ENCODE data around the gene OR7C2.

The OR7C2 gene

DNA sequence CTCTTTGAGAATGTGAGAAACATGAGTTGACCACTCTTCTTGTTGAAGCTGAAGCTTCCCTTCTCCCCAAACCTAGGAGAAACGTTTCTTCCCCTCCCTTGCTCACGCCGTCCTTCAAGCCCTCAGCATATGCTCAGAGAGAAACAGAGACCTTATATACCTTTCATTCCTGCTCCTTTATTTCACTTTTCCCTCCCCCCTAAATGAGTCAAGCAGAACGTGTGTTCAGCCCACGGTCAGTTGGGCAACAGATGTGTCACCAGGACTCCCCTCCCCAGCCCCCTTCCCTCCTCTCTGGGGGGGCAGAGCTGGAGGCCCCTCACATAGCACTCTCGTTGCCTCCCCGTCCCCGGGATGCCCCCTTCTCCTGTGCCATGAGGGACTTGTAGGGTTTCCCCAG lies 8.6 kb downstream of the OR7C2 start:
- no peaks in the 10 kb centered on the region for H4K20me1 ChIP-seq (ENCODE audit: insufficient read depth, low read length)
- no peaks in the 10 kb centered on the region for H3K9me3 ChIP-seq (ENCODE audit: low read length)
- TF ChIP-seq EZH2 (IDR thresholded peaks at IDR 0.05; ENCODE audit: borderline replicate concordance, low read length): no peak
- TF ChIP-seq, protein P1, sequence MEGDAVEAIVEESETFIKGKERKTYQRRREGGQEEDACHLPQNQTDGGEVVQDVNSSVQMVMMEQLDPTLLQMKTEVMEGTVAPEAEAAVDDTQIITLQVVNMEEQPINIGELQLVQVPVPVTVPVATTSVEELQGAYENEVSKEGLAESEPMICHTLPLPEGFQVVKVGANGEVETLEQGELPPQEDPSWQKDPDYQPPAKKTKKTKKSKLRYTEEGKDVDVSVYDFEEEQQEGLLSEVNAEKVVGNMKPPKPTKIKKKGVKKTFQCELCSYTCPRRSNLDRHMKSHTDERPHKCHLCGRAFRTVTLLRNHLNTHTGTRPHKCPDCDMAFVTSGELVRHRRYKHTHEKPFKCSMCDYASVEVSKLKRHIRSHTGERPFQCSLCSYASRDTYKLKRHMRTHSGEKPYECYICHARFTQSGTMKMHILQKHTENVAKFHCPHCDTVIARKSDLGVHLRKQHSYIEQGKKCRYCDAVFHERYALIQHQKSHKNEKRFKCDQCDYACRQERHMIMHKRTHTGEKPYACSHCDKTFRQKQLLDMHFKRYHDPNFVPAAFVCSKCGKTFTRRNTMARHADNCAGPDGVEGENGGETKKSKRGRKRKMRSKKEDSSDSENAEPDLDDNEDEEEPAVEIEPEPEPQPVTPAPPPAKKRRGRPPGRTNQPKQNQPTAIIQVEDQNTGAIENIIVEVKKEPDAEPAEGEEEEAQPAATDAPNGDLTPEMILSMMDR (IDR thresholded peaks at IDR 0.05; ENCODE audit: low read length): no peak
- H3K27me3 ChIP-seq (ENCODE audit: insufficient read depth, low read length): no peaks in the 10 kb centered on the region; the same call in 1 of the 2 replicates
- H3K4me2 ChIP-seq (ENCODE audit: low read length): no peak overlapping the region
- no peaks in the 10 kb centered on the region for H3F3A ChIP-seq (ENCODE audit: insufficient read depth, low read length)
- no peak overlapping the region for H2AFZ ChIP-seq (ENCODE audit: low read length)
- H3K9ac ChIP-seq (ENCODE audit: low read length): no peak overlapping the region
- H3K4me1 ChIP-seq (ENCODE audit: insufficient read depth, low read length, severe bottlenecking): no peaks in the 10 kb centered on the region
- H3K9me2 ChIP-seq (ENCODE audit: low read depth, low read length): no peaks in the 10 kb centered on the region
- no peak overlapping the region for H3K27ac ChIP-seq (ENCODE audit: low read depth, low read length, poor library complexity, severe bottlenecking)
- H3K79me2 ChIP-seq (ENCODE audit: insufficient read depth, low read length): no peaks in the 10 kb centered on the region
- H3K4me3 ChIP-seq (ENCODE audit: low read depth, low read length, poor library complexity, severe bottlenecking): no peak overlapping the region
- H3K36me3 ChIP-seq (ENCODE audit: insufficient read depth, low read length): no peaks in the 10 kb centered on the region

DNA sequence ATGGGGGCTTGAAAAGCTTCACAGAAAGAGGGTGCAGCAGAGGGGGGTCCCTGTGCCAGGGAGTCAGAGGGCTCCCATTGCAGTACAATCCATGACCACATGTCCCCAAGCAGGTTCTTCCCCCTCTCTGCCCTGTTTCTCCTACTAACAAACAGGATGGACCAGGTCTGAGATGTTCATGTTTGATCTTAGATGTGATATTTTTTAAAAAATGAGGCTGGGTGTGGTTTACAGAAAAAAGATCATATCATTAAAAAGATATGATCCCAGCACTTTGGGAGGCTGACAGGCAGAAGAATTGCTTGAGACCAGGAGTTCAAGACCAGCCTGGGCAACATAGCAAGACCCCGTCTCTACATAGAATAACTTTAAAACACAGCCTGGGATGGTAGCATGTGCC lies 9.1 kb downstream of the OR7C2 start:
- H3K9me2 ChIP-seq (ENCODE audit: low read depth, low read length): no peaks in the 10 kb centered on the region

DNA sequence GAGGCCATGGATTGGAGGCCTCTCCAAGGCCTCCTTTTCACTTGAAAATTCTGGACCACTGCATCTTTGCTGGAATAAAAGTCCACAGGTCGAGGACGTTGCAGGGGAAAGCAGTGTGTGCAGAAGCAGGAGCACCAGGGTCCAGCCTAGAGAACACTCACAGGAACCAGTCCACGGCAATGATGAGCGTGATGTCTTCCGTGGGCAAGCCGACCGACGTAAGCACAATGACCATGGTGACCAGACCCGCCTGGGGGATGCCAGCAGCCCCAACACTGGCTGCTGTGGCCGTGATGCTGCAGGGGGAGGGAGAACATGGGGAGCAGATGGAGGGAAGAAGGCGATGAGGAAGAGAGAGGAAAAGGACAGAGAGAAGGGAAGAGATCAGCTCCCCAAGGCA lies 11.5 kb downstream of the OR7C2 start:
- H4K20me1 ChIP-seq (ENCODE audit: insufficient read depth, low read length): no peaks in the 10 kb centered on the region
- no peaks in the 10 kb centered on the region for H3F3A ChIP-seq (ENCODE audit: insufficient read depth, low read length)
- no peaks in the 10 kb centered on the region for H3K79me2 ChIP-seq (ENCODE audit: insufficient read depth, low read length)
- H3K4me3 ChIP-seq (ENCODE audit: low read depth, low read length, poor library complexity, severe bottlenecking): no peak overlapping the region
- no peak overlapping the region for H3K4me2 ChIP-seq (ENCODE audit: low read length)
- no peaks in the 10 kb centered on the region for H3K9me3 ChIP-seq (ENCODE audit: low read length)
- no peak overlapping the region for H3K9ac ChIP-seq (ENCODE audit: low read length)
- no peaks in the 10 kb centered on the region; the same call in 1 of the 2 replicates for H3K27me3 ChIP-seq (ENCODE audit: insufficient read depth, low read length)
- H3K4me1 ChIP-seq (ENCODE audit: insufficient read depth, low read length, severe bottlenecking): no peaks in the 10 kb centered on the region
- no peaks in the 10 kb centered on the region for H3K36me3 ChIP-seq (ENCODE audit: insufficient read depth, low read length)
- H2AFZ ChIP-seq (ENCODE audit: low read length): no peak overlapping the region
- H3K9me2 ChIP-seq (ENCODE audit: low read depth, low read length): no peaks in the 10 kb centered on the region
- TF ChIP-seq EZH2 (IDR thresholded peaks at IDR 0.05; ENCODE audit: borderline replicate concordance, low read length): no peak
- TF ChIP-seq, protein P1 (IDR thresholded peaks at IDR 0.05; ENCODE audit: low read length): no peak
- H3K27ac ChIP-seq (ENCODE audit: low read depth, low read length, poor library complexity, severe bottlenecking): no peak overlapping the region

More for the DNA sequence above, 9.1 kb downstream of the OR7C2 start:
- no peak for TF ChIP-seq EZH2 (IDR thresholded peaks at IDR 0.05; ENCODE audit: borderline replicate concordance, low read length)
- TF ChIP-seq, protein P1 (IDR thresholded peaks at IDR 0.05; ENCODE audit: low read length): no peak
- Histone ChIP-seq H3K36me3 (ENCODE audit: insufficient read depth, low read length) (no peaks in the 10 kb centered on the region), H3K4me1 (ENCODE audit: insufficient read depth, low read length, severe bottlenecking) (no peaks in the 10 kb centered on the region), H4K20me1 (ENCODE audit: insufficient read depth, low read length) (no peaks in the 10 kb centered on the region), H3K27me3 (ENCODE audit: insufficient read depth, low read length) (no peaks in the 10 kb centered on the region; the same call in 1 of the 2 replicates), H3K27ac (ENCODE audit: low read depth, low read length, poor library complexity, severe bottlenecking) (no peak overlapping the region), H3K9ac (ENCODE audit: low read length) (no peak overlapping the region), H3K79me2 (ENCODE audit: insufficient read depth, low read length) (no peaks in the 10 kb centered on the region), H3K9me3 (ENCODE audit: low read length) (no peaks in the 10 kb centered on the region), H3K4me3 (ENCODE audit: low read depth, low read length, poor library complexity, severe bottlenecking) (no peak overlapping the region), H3K4me2 (ENCODE audit: low read length) (no peak overlapping the region), H2AFZ (ENCODE audit: low read length) (no peak overlapping the region), H3F3A (ENCODE audit: insufficient read depth, low read length) (no peaks in the 10 kb centered on the region)

Measured in OCI-LY1 (cell line).